Fibroblast of skin of back (primary cell): ENCODE measurements around the gene NKD1.
"Not testable (repeated sequence)": the region's sequence is repeated elsewhere in the genome, so short reads cannot be mapped to it uniquely, and the experiment has no call there.

ENCODE experiments used
- DNase-seq: peaks from one replicate; pipeline ENCODE4 v3.0.0-alpha.2; 2013

NKD1 gene

GRCh38 chr16:50520451-50521245, 27.5 kb upstream of the NKD1 start:
- DNase-seq: no peak

- no peak for DNase-seq
Measured at GRCh38 chr16:50521246-50521900, 26.8 kb upstream of the NKD1 start.

- DNase-seq: no peak
Measured at GRCh38 chr16:50522324-50522723, 25.9 kb upstream of the NKD1 start.

GRCh38 chr16:50523710-50524109, 24.5 kb upstream of the NKD1 start:
- DNase-seq: no peak

GRCh38 chr16:50525262-50525661, 22.9 kb upstream of the NKD1 start:
- no peak for DNase-seq

- no peak for DNase-seq
Measured at GRCh38 chr16:50525716-50526115, 22.5 kb upstream of the NKD1 start.

GRCh38 chr16:50526249-50526648, 21.9 kb upstream of the NKD1 start:
- no peak for DNase-seq

GRCh38 chr16:50526796-50527195, 21.4 kb upstream of the NKD1 start:
- DNase-seq: no peak

GRCh38 chr16:50528820-50529219, 19.4 kb upstream of the NKD1 start:
- no peak for DNase-seq

- DNase-seq: no peak
Measured at GRCh38 chr16:50529334-50529733, 18.9 kb upstream of the NKD1 start.

- DNase-seq: no peak
Measured at GRCh38 chr16:50530277-50531236, 17.6 kb upstream of the NKD1 start.

- DNase-seq: no peak
Measured at GRCh38 chr16:50531359-50531758, 16.8 kb upstream of the NKD1 start.

GRCh38 chr16:50531901-50532300, 16.3 kb upstream of the NKD1 start:
- no peak for DNase-seq

GRCh38 chr16:50532576-50532975, 15.6 kb upstream of the NKD1 start:
- no peak for DNase-seq

GRCh38 chr16:50533317-50533716, 14.9 kb upstream of the NKD1 start:
- DNase-seq: no peak

GRCh38 chr16:50534091-50534490, 14.1 kb upstream of the NKD1 start:
- no peak for DNase-seq

- no peak for DNase-seq
Measured at GRCh38 chr16:50534556-50534955, 13.6 kb upstream of the NKD1 start.

GRCh38 chr16:50534958-50535357, 13.2 kb upstream of the NKD1 start:
- no peak for DNase-seq

- no peak for DNase-seq
Measured at GRCh38 chr16:50535506-50536257, 12.5 kb upstream of the NKD1 start.

- DNase-seq: not testable (repeated sequence)
Measured at GRCh38 chr16:50536258-50536645, 11.9 kb upstream of the NKD1 start.

- no peak for DNase-seq
Measured at GRCh38 chr16:50537533-50538290, 10.5 kb upstream of the NKD1 start.
